Activated CD8-positive, alpha-beta memory T cell treated with anti-CD3 and anti-CD28 coated beads for 36 hours (primary cell): ENCODE data around the gene PGM2. TPM values are rescaled to one million over a fixed set of nuclear protein-coding genes. Genes with fewer than 3 reads are reported as not detected.

ENCODE experiments used
- CTCF ChIA-PET: fragments of 350-600 bp; sonication (Branson Sonifier 250); formaldehyde crosslinking; loops from one replicate; lab custom pipeline; 2021; ENCODE audit warnings: antibody characterized with exemption; lab: Charles Lee
- POLR2A ChIA-PET: fragments of 350-600 bp; sonication (Branson Sonifier 250); formaldehyde crosslinking; loops from one replicate; lab custom pipeline; 2021; ENCODE audit warnings: antibody characterized with exemption; lab: Charles Lee
- total RNA-seq, 2 experiments: library from RNA; stranded (reverse); gene quantifications; one replicate each; pipeline ENCODE4 v1.2.3, GENCODE V29; 2021

Gene PGM2
- total RNA-seq, 2 experiments from 2014 or later, result 67.6 to 71.6 TPM

- POLR2A ChIA-PET, result interaction anchor here (0.9 to 1.8 kb wide), 3 partner anchors 63 to 88 kb away, joined by 5 to 8 read pairs (median 5); partner anchors contain the start of gene PGM2
- CTCF ChIA-PET, result interaction anchor here (2.5 kb wide), 1 partner anchor 14 kb away, joined by 7 read pairs; no protein-coding TSS in a partner anchor
These were observed 63.6 kb downstream of the PGM2 start for GRCh38 chr4:37889849-37890800.

- POLR2A ChIA-PET, result interaction anchor here (0.6 to 1.8 kb wide), 3 partner anchors 20 to 165 kb away, joined by 3 to 8 read pairs (median 3); no protein-coding TSS in a partner anchor
- CTCF ChIA-PET, result interaction anchor here (0.6 to 2.5 kb wide), 3 partner anchors 14 to 144 kb away, joined by 3 to 7 read pairs (median 5); no protein-coding TSS in a partner anchor
These were observed 64.3 kb downstream of the PGM2 start, which contains the start of gene TBC1D1 for GRCh38 chr4:37890801-37891259. Gene TBC1D1, plus strand, starts transcription at chr4:37891084. Its CDS starts 11,012 bp downstream, at chr4:37902096.

- CTCF ChIA-PET, result interaction anchor here (0.6 to 2.5 kb wide), 4 partner anchors 15 to 144 kb away, joined by 3 to 7 read pairs (median 4); no protein-coding TSS in a partner anchor
- POLR2A ChIA-PET, result interaction anchor here (0.6 to 1.8 kb wide), 5 partner anchors 20 to 164 kb away, joined by 3 to 8 read pairs (median 3); partner anchors contain the start of gene PGM2
These were observed 65.0 kb downstream of the PGM2 start for GRCh38 chr4:37891260-37892159.

GRCh38 chr4:37892641-37893040, 66.2 kb downstream of the PGM2 start:
- ChIA-PET POLR2A (no interaction called here), CTCF (no interaction called here)

GRCh38 chr4:37893164-37893563, 66.7 kb downstream of the PGM2 start:
- ChIA-PET CTCF (no interaction called here), POLR2A (no interaction called here)

GRCh38 chr4:37895271-37895670, 68.8 kb downstream of the PGM2 start:
- ChIA-PET CTCF (interaction anchor here (1.7 kb wide), 1 partner anchor 19 kb away, joined by 4 read pairs; no protein-coding TSS in a partner anchor), POLR2A (no interaction called here)

- ChIA-PET CTCF (no interaction called here), POLR2A (interaction anchor here (0.9 kb wide), 1 partner anchor 51 kb away, joined by 3 read pairs; no protein-coding TSS in a partner anchor)
These were observed 69.8 kb downstream of the PGM2 start for GRCh38 chr4:37896206-37896860.

- CTCF ChIA-PET, result interaction anchor here (1.1 to 1.4 kb wide), 2 partner anchors 12 to 25 kb away, joined by 3 read pairs; no protein-coding TSS in a partner anchor
- POLR2A ChIA-PET, result no interaction called here
These were observed 75.7 kb downstream of the PGM2 start for GRCh38 chr4:37902212-37902611.

GRCh38 chr4:37902738-37903693, 76.5 kb downstream of the PGM2 start:
- ChIA-PET CTCF (interaction anchor here (0.6 to 1.4 kb wide), 3 partner anchors 11 to 824 kb away, joined by 3 read pairs; no protein-coding TSS in a partner anchor), POLR2A (no interaction called here)

GRCh38 chr4:37903901-37904300, 77.4 kb downstream of the PGM2 start:
- CTCF ChIA-PET, result interaction anchor here (0.6 kb wide), 1 partner anchor 823 kb away, joined by 3 read pairs; no protein-coding TSS in a partner anchor
- POLR2A ChIA-PET, result no interaction called here

- ChIA-PET CTCF (no interaction called here), POLR2A (no interaction called here)
These were observed 78.3 kb downstream of the PGM2 start for GRCh38 chr4:37904824-37905223.

- POLR2A ChIA-PET, result no interaction called here
- CTCF ChIA-PET, result no interaction called here
These were observed 79.2 kb downstream of the PGM2 start for GRCh38 chr4:37905533-37906169.

GRCh38 chr4:37908488-37909331, 82.2 kb downstream of the PGM2 start:
- POLR2A ChIA-PET, result no interaction called here
- CTCF ChIA-PET, result no interaction called here

- CTCF ChIA-PET, result no interaction called here
- POLR2A ChIA-PET, result no interaction called here
These were observed 83.0 kb downstream of the PGM2 start for GRCh38 chr4:37909332-37910090.

- CTCF ChIA-PET, result interaction anchor here (0.5 kb wide), 1 partner anchor 11 kb away, joined by 3 read pairs; no protein-coding TSS in a partner anchor
- POLR2A ChIA-PET, result no interaction called here
These were observed 83.6 kb downstream of the PGM2 start for GRCh38 chr4:37910091-37910486.
